Ascending aorta (tissue), 2 donors: ENCODE results near the gene CRYBB1. TPM values are rescaled to one million over a fixed set of nuclear protein-coding genes. Genes with fewer than 3 reads are reported as not detected.
A peak's percentile ranks its signal among the peaks of the same experiment; 100 is the strongest.

Experiments
- DNase-seq, 2 donors: peaks; one replicate each; pipeline ENCODE4 v3.0.0-alpha.2; 2019; ENCODE audit warnings: low spot score in 2 of 2
- H3K27ac ChIP-seq, 2 donors: fragments of 200-600 bp; sonication (generic); one replicate each; pipeline ENCODE4 v1.5.1; 2016 to 2017; ENCODE audit warnings: mild to moderate bottlenecking in 1 of 2
- H3K27me3 ChIP-seq: fragments of 200-600 bp; sonication (generic); one replicate; pipeline ENCODE4 v1.5.1; 2017
- H3K36me3 ChIP-seq, 2 donors: fragments of 200-600 bp; sonication (generic); one replicate each; pipeline ENCODE4 v1.5.1; 2016
- H3K4me1 ChIP-seq, 2 donors: fragments of 200-600 bp; sonication (generic); one replicate each; pipeline ENCODE4 v1.5.1; 2016 to 2017; ENCODE audit warnings: mild to moderate bottlenecking in 1 of 2
- H3K4me3 ChIP-seq, 2 donors: fragments of 200-600 bp; sonication (generic); one replicate each; pipeline ENCODE4 v1.5.1; 2016 to 2017; ENCODE audit warnings: mild to moderate bottlenecking in 1 of 2
- H3K9me3 ChIP-seq, 2 donors: fragments of 200-600 bp; sonication (generic); one replicate each; pipeline ENCODE4 v1.5.1; 2016
- intact Hi-C: fragments of 100-400 bp; cut with DNase I; formaldehyde crosslinking; loops from one replicate; pipeline ENCODE4 v1.15.1; 2023
- total RNA-seq: library from RNA; depleted of rRNA; stranded (reverse); fragments of >200 nt; gene quantifications from one replicate; pipeline ENCODE4 v1.1.0, GENCODE V29; 2016
- TF ChIP-seq, protein P1 (sequence below), 3 experiments: fragments of 200-600 bp in 2 of 3; fragments of 450-650 bp in 1 of 3; sonication (generic) in 2 of 3; IDR thresholded peaks; one replicate each; pipeline ENCODE4 v1.5.1; 2016 to 2019; ENCODE audit warnings: antibody characterized with exemption in 3 of 3, mild to moderate bottlenecking in 1 of 3, moderate library complexity in 1 of 3

The CRYBB1 gene
- total RNA-seq, 1 donor from 2014 or later: 7.3 TPM

DNA sequence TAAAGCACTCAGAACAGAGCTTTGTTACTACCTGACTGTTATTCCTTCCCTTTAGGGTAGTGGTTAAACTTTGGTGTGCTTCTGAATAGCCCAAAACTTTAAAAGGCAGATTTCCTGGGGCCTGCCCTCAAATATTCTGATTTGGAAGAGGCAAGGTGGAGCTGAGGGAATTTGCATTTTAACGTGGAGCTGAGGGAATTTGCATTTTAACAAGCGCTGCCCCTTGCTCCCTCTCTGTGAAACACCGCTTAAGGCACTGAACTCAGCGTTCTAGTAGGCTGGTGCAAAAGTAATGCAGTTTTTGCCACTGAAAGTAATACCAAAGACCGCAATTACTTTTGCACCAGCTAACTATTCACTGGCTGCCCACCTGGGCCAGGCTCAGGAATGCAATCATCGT lies 62.9 kb downstream of the CRYBB1 start:
- H3K9me3 ChIP-seq: no peaks in the 10 kb centered on the region
- TF ChIP-seq, protein P1, sequence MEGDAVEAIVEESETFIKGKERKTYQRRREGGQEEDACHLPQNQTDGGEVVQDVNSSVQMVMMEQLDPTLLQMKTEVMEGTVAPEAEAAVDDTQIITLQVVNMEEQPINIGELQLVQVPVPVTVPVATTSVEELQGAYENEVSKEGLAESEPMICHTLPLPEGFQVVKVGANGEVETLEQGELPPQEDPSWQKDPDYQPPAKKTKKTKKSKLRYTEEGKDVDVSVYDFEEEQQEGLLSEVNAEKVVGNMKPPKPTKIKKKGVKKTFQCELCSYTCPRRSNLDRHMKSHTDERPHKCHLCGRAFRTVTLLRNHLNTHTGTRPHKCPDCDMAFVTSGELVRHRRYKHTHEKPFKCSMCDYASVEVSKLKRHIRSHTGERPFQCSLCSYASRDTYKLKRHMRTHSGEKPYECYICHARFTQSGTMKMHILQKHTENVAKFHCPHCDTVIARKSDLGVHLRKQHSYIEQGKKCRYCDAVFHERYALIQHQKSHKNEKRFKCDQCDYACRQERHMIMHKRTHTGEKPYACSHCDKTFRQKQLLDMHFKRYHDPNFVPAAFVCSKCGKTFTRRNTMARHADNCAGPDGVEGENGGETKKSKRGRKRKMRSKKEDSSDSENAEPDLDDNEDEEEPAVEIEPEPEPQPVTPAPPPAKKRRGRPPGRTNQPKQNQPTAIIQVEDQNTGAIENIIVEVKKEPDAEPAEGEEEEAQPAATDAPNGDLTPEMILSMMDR (IDR thresholded peaks at IDR 0.05): no peak
- intact Hi-C loops: no loop called here
- no peak overlapping the region for H3K27ac ChIP-seq
- H3K4me1 ChIP-seq: peaks cover 3 to 5% of the 10 kb centered on the region in 2 donors
- DNase-seq: no peak
- no peaks in the 10 kb centered on the region for H3K36me3 ChIP-seq
- H3K27me3 ChIP-seq: no peaks in the 10 kb centered on the region
- no peak overlapping the region for H3K4me3 ChIP-seq

DNA sequence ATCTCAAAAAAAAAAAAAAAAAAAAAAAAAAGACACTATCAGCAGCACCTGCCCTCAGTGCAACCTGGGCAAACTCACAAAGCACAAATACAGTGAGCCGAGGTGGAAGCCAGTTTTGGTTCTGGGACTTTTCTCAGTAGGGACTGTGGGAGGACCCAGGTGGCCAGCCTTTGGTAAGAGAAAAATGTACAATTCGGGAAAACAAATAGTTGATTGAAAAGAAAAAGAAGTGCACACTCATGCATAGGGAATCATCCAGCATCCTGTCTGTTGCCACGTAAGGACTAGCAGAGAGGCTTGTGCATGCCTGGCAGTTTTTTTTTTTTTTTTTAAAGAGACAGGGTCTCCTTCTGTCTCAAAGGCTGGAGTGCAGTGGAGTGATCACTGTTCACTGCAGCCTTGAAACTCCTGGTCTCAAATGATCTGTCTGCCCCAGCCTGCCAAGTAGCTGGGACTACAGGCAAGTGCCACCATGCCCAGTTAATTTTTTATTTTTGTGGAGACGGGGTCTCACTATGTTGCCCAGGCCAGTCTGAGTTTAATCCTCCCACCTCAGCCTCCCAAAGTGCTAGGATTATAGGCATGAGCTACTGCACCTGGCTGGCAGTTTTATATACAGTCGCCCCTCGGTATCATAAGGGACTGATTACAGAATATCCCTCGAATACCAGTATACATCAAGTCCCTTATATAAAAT lies 64.6 kb downstream of the CRYBB1 start:
- TF ChIP-seq, protein P1 (IDR thresholded peaks at IDR 0.05): no peak

DNA sequence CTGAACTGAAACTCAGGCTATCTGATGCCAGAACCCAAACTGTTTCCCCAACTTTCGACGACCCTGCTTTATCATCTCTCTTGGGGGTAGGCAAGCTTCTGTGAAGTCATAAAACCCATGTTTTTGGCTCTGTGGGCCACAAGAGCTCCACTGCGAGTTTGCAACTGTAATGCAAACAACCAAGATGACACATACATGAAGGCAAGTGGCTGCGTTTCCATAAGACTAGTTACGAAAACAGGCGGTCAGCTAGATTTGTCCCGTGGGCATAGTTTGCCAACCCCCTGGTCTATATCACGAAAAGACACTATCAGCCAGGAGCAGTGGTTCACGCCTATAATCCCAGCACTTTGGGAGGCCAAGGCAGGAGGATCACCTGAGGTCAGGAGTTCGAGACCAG lies 65.4 kb downstream of the CRYBB1 start:
- H3K27ac ChIP-seq: no peak overlapping the region

More for the DNA sequence above, 64.6 kb downstream of the CRYBB1 start:
- intact Hi-C loops: no loop called here
- no peak for DNase-seq
- H3K27me3 ChIP-seq: no peaks in the 10 kb centered on the region
- H3K9me3 ChIP-seq: no peaks in the 10 kb centered on the region
- peaks cover 3 to 5% of the 10 kb centered on the region in 2 donors for H3K4me1 ChIP-seq
- no peak overlapping the region for H3K27ac ChIP-seq
- H3K4me3 ChIP-seq: no peak overlapping the region
- H3K36me3 ChIP-seq: no peaks in the 10 kb centered on the region

DNA sequence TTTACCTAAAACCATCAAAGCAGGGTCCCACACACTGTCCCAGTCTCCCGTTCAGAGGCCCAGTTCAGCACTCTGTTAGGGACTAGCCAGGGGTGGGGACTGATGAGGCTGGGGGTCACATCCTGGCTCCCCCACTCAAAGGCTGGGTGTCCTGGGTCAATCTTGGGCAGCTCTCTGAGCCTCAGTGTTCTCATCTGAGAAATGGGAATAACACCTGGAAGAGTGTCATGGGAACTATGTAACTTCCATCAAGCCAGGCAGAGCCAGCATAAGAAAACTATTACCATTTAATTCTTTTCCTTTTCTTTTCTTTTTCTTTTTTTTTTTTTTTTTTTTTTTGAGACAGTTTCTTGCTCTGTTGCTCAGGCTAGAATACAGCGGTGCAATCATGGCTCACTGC lies 66.3 kb downstream of the CRYBB1 start:
- Histone ChIP-seq H3K27me3 (no peaks in the 10 kb centered on the region), H3K9me3 (no peaks in the 10 kb centered on the region), H3K36me3 (no peaks in the 10 kb centered on the region), H3K4me1 (peaks cover 3 to 5% of the 10 kb centered on the region in 2 donors), H3K27ac (no peak overlapping the region), H3K4me3 (no peak overlapping the region)
- TF ChIP-seq, protein P1 (IDR thresholded peaks at IDR 0.05): no peak
- no peak for DNase-seq
- intact Hi-C loops: no loop called here

More for the DNA sequence above, 65.4 kb downstream of the CRYBB1 start:
- TF ChIP-seq, protein P1 (IDR thresholded peaks at IDR 0.05): no peak
- Histone ChIP-seq H3K4me1 (peaks cover 3 to 5% of the 10 kb centered on the region in 2 donors), H3K9me3 (no peaks in the 10 kb centered on the region), H3K36me3 (no peaks in the 10 kb centered on the region), H3K4me3 (no peak overlapping the region), H3K27me3 (no peaks in the 10 kb centered on the region)
- intact Hi-C loops: no loop called here
- no peak for DNase-seq

DNA sequence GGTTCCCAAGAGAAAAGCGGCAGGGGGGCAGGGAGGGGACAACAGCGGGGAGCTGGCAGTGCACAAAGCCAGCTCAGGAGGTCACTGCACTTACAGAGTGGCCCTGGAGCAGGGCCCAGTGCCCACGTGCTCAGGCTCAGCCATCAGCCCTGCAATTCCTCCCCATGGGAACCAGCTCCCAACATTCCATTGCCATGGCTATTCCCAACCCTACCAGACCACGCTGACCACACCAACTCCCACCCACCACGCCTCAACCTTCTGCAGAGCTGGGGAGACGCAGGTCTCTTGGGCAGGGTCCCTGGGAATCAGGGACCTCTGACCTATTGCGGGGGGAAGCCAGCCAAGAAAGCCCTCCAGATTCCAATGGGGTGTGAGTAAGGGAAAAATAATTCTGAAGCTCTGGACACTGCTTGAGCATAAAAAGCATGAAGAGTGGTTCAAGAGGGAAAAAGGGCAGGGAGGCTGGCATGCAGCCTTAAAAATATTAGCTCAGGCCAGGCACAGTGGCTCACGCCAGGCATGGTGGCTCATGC lies 67.3 kb downstream of the CRYBB1 start:
- no peaks in the 10 kb centered on the region for H3K36me3 ChIP-seq
- TF ChIP-seq, protein P1 (IDR thresholded peaks at IDR 0.05): no peak
- intact Hi-C loops: no loop called here
- peaks cover 3 to 5% of the 10 kb centered on the region in 2 donors for H3K4me1 ChIP-seq
- peak overlapping the region; percentile 27 to 43 for H3K27ac ChIP-seq
- no peaks in the 10 kb centered on the region for H3K27me3 ChIP-seq
- no peaks in the 10 kb centered on the region for H3K9me3 ChIP-seq
- peak in 1 of 2 donors; percentile 70 for DNase-seq
- no peak overlapping the region for H3K4me3 ChIP-seq
